ENCODE data around the gene PPP1R16B.

The PPP1R16B gene

DNA sequence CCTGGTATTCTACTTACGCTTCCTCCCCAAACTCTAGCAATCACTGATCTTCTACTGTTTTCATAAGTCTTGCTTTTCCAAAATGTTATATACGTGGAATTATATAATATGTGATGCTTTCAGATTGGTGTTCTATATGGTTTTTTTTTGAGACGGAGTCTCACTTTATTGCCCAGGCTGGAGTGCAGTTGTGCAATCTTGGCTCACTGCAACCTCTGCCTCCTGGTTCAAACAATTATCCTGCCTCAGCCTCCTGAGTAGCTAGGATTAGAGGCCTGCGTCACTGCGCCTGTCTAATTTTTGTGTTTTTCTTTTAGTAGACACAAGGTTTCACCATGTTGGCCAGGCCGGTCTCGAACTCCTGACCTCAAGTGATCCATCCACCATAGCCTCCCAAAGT, 109.9 kb downstream of the PPP1R16B start:
- TF ChIP-seq, protein P1, sequence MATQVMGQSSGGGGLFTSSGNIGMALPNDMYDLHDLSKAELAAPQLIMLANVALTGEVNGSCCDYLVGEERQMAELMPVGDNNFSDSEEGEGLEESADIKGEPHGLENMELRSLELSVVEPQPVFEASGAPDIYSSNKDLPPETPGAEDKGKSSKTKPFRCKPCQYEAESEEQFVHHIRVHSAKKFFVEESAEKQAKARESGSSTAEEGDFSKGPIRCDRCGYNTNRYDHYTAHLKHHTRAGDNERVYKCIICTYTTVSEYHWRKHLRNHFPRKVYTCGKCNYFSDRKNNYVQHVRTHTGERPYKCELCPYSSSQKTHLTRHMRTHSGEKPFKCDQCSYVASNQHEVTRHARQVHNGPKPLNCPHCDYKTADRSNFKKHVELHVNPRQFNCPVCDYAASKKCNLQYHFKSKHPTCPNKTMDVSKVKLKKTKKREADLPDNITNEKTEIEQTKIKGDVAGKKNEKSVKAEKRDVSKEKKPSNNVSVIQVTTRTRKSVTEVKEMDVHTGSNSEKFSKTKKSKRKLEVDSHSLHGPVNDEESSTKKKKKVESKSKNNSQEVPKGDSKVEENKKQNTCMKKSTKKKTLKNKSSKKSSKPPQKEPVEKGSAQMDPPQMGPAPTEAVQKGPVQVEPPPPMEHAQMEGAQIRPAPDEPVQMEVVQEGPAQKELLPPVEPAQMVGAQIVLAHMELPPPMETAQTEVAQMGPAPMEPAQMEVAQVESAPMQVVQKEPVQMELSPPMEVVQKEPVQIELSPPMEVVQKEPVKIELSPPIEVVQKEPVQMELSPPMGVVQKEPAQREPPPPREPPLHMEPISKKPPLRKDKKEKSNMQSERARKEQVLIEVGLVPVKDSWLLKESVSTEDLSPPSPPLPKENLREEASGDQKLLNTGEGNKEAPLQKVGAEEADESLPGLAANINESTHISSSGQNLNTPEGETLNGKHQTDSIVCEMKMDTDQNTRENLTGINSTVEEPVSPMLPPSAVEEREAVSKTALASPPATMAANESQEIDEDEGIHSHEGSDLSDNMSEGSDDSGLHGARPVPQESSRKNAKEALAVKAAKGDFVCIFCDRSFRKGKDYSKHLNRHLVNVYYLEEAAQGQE (IDR thresholded peaks at IDR 0.05; ENCODE audit: insufficient read depth in 1 of 2, low read depth in 2 of 2, low read length in 2 of 2): no peak
- no peak for TF ChIP-seq SIN3A (IDR thresholded peaks at IDR 0.05; ENCODE audit: borderline replicate concordance, insufficient read depth, low read length)
- no peak for TF ChIP-seq POLR2AphosphoS5 (IDR thresholded peaks at IDR 0.05; ENCODE audit: low read depth, low read length)
- no peak for TF ChIP-seq TAF1 (IDR thresholded peaks at IDR 0.05; ENCODE audit: borderline replicate concordance, insufficient read depth, low read length)
- TF ChIP-seq FOXP2 (optimal IDR thresholded peaks at IDR 0.05; ENCODE audit: borderline replicate concordance, extremely low read depth, extremely low read length, insufficient read depth): no peak

DNA sequence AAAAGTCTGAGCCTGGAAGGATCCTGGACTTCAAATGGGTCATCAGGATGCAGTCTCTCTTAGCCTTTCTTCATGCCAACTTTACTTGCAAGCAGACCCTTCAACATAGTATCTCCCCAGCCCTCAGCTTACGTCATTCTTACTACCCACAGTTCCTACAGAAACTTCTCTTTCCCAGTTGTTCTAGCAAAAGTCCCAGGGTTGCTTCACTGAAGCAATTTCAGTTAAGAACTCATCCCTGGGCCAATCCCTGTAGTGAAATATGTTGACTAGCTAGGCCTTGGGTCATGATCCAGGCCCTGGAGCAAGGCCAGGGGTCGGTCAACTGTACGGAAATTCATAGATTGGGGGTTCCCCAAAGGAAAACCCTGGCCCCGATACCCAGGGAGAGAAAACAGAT, 112.2 kb downstream of the PPP1R16B start:
- no peak for TF ChIP-seq POLR2AphosphoS5 (IDR thresholded peaks at IDR 0.05; ENCODE audit: low read depth, low read length)
- TF ChIP-seq TAF1 (IDR thresholded peaks at IDR 0.05; ENCODE audit: borderline replicate concordance, insufficient read depth, low read length): no peak
- TF ChIP-seq, protein P1 (IDR thresholded peaks at IDR 0.05; ENCODE audit: insufficient read depth in 1 of 2, low read depth in 2 of 2, low read length in 2 of 2): no peak
- no peak for TF ChIP-seq SIN3A (IDR thresholded peaks at IDR 0.05; ENCODE audit: borderline replicate concordance, insufficient read depth, low read length)
- no peak for TF ChIP-seq FOXP2 (optimal IDR thresholded peaks at IDR 0.05; ENCODE audit: borderline replicate concordance, extremely low read depth, extremely low read length, insufficient read depth)

DNA sequence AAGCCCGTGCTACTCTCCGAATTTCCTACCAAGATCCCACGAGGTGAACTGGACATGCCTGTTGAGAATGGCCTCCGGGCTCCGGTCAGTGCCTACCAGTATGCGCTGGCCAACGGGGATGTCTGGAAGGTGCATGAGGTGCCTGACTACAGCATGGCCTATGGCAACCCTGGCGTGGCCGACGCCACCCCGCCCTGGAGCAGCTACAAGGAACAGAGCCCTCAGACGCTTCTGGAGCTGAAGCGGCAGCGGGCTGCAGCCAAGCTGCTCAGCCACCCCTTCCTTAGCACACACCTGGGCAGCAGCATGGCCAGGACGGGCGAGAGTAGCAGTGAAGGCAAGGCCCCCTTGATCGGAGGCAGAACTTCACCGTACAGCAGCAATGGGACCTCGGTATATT, 112.7 kb downstream of the PPP1R16B start:
- no peak for TF ChIP-seq POLR2AphosphoS5 (IDR thresholded peaks at IDR 0.05; ENCODE audit: low read depth, low read length)
- TF ChIP-seq SIN3A (IDR thresholded peaks at IDR 0.05; ENCODE audit: borderline replicate concordance, insufficient read depth, low read length): no peak
- TF ChIP-seq TAF1 (IDR thresholded peaks at IDR 0.05; ENCODE audit: borderline replicate concordance, insufficient read depth, low read length): no peak
- TF ChIP-seq, protein P1 (IDR thresholded peaks at IDR 0.05; ENCODE audit: insufficient read depth in 1 of 2, low read depth in 2 of 2, low read length in 2 of 2): no peak
- TF ChIP-seq FOXP2 (optimal IDR thresholded peaks at IDR 0.05; ENCODE audit: borderline replicate concordance, extremely low read depth, extremely low read length, insufficient read depth): no peak

DNA sequence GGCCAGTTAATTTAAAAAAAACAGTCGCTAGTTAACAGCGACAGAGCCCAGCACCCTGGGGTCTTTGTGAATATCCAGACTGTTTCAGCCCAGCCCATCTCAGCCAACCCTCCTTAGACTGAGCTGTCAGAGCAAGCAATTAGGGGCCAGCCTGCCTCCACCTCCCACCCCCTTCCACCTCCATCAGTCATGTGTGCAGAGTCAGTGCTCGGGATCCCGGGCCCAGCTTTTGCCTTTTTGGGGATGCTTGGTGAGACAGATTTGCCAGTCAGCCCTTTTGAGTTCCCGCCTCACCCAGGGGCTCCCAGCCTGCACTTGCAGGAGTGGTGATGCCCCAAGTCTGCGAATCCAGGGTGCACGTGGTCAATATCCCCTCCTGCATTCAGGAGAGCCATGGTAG, 114.2 kb downstream of the PPP1R16B start:
- TF ChIP-seq SIN3A (IDR thresholded peaks at IDR 0.05; ENCODE audit: borderline replicate concordance, insufficient read depth, low read length): no peak
- TF ChIP-seq TAF1 (IDR thresholded peaks at IDR 0.05; ENCODE audit: borderline replicate concordance, insufficient read depth, low read length): no peak
- TF ChIP-seq, protein P1 (IDR thresholded peaks at IDR 0.05; ENCODE audit: insufficient read depth in 1 of 2, low read depth in 2 of 2, low read length in 2 of 2): no peak
- TF ChIP-seq FOXP2 (optimal IDR thresholded peaks at IDR 0.05; ENCODE audit: borderline replicate concordance, extremely low read depth, extremely low read length, insufficient read depth): no peak
- TF ChIP-seq POLR2AphosphoS5 (IDR thresholded peaks at IDR 0.05; ENCODE audit: low read depth, low read length): no peak

DNA sequence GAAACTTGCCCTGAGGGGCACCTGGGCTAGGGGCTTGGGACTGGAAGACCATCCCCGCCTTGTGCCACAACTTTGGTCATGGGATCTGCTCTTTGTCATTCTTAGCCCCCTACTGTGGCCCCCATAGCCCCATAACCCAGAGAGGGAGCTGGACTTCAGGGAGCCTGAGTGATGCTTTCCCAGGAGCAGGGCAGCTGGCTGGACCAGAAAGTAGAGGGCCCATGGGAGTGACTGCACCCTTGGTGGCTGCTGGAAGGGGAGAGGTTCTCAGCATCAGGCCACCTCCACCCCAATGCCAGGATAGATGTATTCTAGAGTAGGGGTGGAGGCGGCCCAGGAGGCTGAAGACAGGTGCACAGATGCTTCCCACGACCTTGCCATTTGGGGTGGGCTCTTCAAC, 114.9 kb downstream of the PPP1R16B start:
- TF ChIP-seq SIN3A (IDR thresholded peaks at IDR 0.05; ENCODE audit: borderline replicate concordance, insufficient read depth, low read length) (no peak), FOXP2 (optimal IDR thresholded peaks at IDR 0.05; ENCODE audit: borderline replicate concordance, extremely low read depth, extremely low read length, insufficient read depth) (no peak)
- TF ChIP-seq, protein P1 (IDR thresholded peaks at IDR 0.05; ENCODE audit: insufficient read depth in 1 of 2, low read depth in 2 of 2, low read length in 2 of 2): no peak
